GM18498 (cell line): Measurements from ENCODE around the gene POLRMT.
"Not testable (repeated sequence)": the region's sequence is repeated elsewhere in the genome, so short reads cannot be mapped to it uniquely, and the experiment has no call there.

Experiments used
- ATAC-seq: cut with Tn5 transposase; IDR thresholded peaks from one replicate; pipeline ENCODE4 v1.9.1; 2021; ENCODE audit warnings: mild to moderate bottlenecking, moderate library complexity; ENCODE audit not compliant: unreplicated experiment

POLRMT gene

GRCh38 chr19:633068-633785 is at the start of gene POLRMT:
POLRMT (minus strand) TSS chr19:633537; CDS start chr19:633512, 25 bp downstream.
- peak; percentile 89 for ATAC-seq

GRCh38 chr19:682678-683320 is 49.5 kb upstream of the POLRMT start:
- no peak for ATAC-seq

- no peak for ATAC-seq
These were observed 48.0 kb upstream of the POLRMT start for GRCh38 chr19:681029-682019.

- ATAC-seq = peak; percentile 74
These were observed 47.1 kb upstream of the POLRMT start for GRCh38 chr19:680287-681028.

- ATAC-seq = peak; percentile 19
These were observed 46.3 kb upstream of the POLRMT start for GRCh38 chr19:679418-680286.

- ATAC-seq = no peak
These were observed 45.6 kb upstream of the POLRMT start for GRCh38 chr19:678791-679388.

GRCh38 chr19:677601-678436 is 44.5 kb upstream of the POLRMT start:
- ATAC-seq = no peak

GRCh38 chr19:677201-677600 is 43.9 kb upstream of the POLRMT start:
- ATAC-seq = no peak

- no peak for ATAC-seq
These were observed 43.2 kb upstream of the POLRMT start, which contains the start of gene FSTL3 for GRCh38 chr19:676339-677105. FSTL3 (plus strand) TSS chr19:676392; CDS start chr19:676424, 32 bp downstream.

GRCh38 chr19:676007-676338 is 42.6 kb upstream of the POLRMT start:
- ATAC-seq = no peak

GRCh38 chr19:674282-675151 is 41.2 kb upstream of the POLRMT start:
- ATAC-seq = no peak

- ATAC-seq = no peak
These were observed 37.3 kb upstream of the POLRMT start for GRCh38 chr19:670609-671075.

GRCh38 chr19:668675-669434 is 35.5 kb upstream of the POLRMT start:
- not testable (repeated sequence) for ATAC-seq

- ATAC-seq = not testable (repeated sequence)
These were observed 33.7 kb upstream of the POLRMT start for GRCh38 chr19:666985-667573.

GRCh38 chr19:664913-665443 is 31.6 kb upstream of the POLRMT start:
- no peak for ATAC-seq
